HepG2 (cell line): ENCODE data around the gene KRT2. TPM values are rescaled to one million over a fixed set of nuclear protein-coding genes. Genes with fewer than 3 reads are reported as not detected.

ENCODE experiments used
- ATAC-seq: fragments of 200-7000 bp; cut with Tn5 transposase; 3 replicates; pipeline ENCODE4 v1.9.1; 2020; ENCODE audit warnings: mild to moderate bottlenecking, moderate library complexity
- BruUV-seq: library from RNA; stranded (reverse); fragments of 400-500 nt; replicated peaks from 2 replicates; lab custom pipeline; 2021; lab: Mats Ljungman, UMichigan
- CTCF ChIA-PET: fragments of 300-600 bp; formaldehyde crosslinking; extraction: SDS; loops from one replicate; lab custom pipeline; 2021; ENCODE audit warnings: low total read pairs, inconsistent platforms, low intra/inter-chr PET ratio; lab: Yijun Ruan, JAX
- POLR2A ChIA-PET: fragments of 350-600 bp; sonication (Branson Sonifier 250); formaldehyde crosslinking; loops from one replicate; lab custom pipeline; 2020; ENCODE audit warnings: antibody characterized with exemption, inconsistent platforms; lab: Yijun Ruan, JAX
- DNase-seq: peaks from one replicate; pipeline ENCODE4 v3.0.0-alpha.2; 2015; ENCODE audit warnings: low spot score
- FAIRE-seq: peaks from 3 replicates; lab custom pipeline; 2011; peaks lifted over from hg19 to GRCh38; lab: Jason Lieb, UNC
- H2AFZ ChIP-seq: one replicate; pipeline ENCODE4 v1.6.1; 2011; ENCODE audit warnings: low read length, inconsistent platforms
- H3K27ac ChIP-seq: fragments of 300-600 bp; 3 replicates; pipeline ENCODE4 v1.8.0; 2011; ENCODE audit warnings: mixed run types, mild to moderate bottlenecking, mixed read lengths, low read length, inconsistent platforms; ENCODE audit not compliant: insufficient read depth; ENCODE audit errors: extremely low read length
- H3K27me3 ChIP-seq, 2 experiments: fragments of 200-600 bp in 1 of 2; 2 replicates in 1 of 2; 3 replicates in 1 of 2; pipeline versions ENCODE4 v1.6.0 to v1.8.0; 2011; ENCODE audit warnings: low read length in 2 of 2, mild to moderate bottlenecking in 2 of 2, moderate library complexity in 2 of 2, inconsistent platforms in 1 of 2; ENCODE audit not compliant: insufficient read depth in 2 of 2, control insufficient read depth in 1 of 2
- H3K36me3 ChIP-seq, 2 experiments: fragments of 200-600 bp in 1 of 2; replicated peaks in 1 of 2; 2 replicates in 1 of 2; 3 replicates in 1 of 2; pipeline versions ENCODE4 v1.5.1 to v1.8.0; 2011; ENCODE audit warnings: low read length in 2 of 2, inconsistent platforms in 1 of 2; ENCODE audit not compliant: insufficient read depth in 2 of 2, control insufficient read depth in 1 of 2
- H3K4me1 ChIP-seq: 2 replicates; pipeline ENCODE4 v1.5.1; 2012; ENCODE audit warnings: low read length, inconsistent platforms; ENCODE audit not compliant: insufficient read depth
- H3K4me2 ChIP-seq: 2 replicates; pipeline ENCODE4 v1.6.0; 2011; ENCODE audit warnings: low read depth, low read length, inconsistent platforms
- H3K4me3 ChIP-seq, 3 experiments: fragments of 200-600 bp in 1 of 3; sonication (generic), shearing (Covaris generic) in 1 of 3; replicated peaks in 1 of 3; 2 replicates each; pipeline ENCODE4 v1.5.1; 2011 to 2016; ENCODE audit warnings: low read length in 3 of 3, inconsistent platforms in 2 of 3, low read depth in 2 of 3, mild to moderate bottlenecking in 2 of 3, control low read depth in 1 of 3, mixed read lengths in 1 of 3; ENCODE audit not compliant: insufficient read depth in 1 of 3
- H3K79me2 ChIP-seq: one replicate; pipeline ENCODE4 v1.6.1; 2011; ENCODE audit warnings: low read length, inconsistent platforms; ENCODE audit not compliant: insufficient read depth
- H3K9ac ChIP-seq: 2 replicates; pipeline ENCODE4 v1.6.0; 2011; ENCODE audit warnings: mild to moderate bottlenecking, low read depth, low read length, inconsistent platforms; ENCODE audit not compliant: insufficient read depth
- H3K9me3 ChIP-seq: 2 replicates; pipeline ENCODE4 v1.5.1; 2012; ENCODE audit warnings: mild to moderate bottlenecking, low read length
- H4K20me1 ChIP-seq: 2 replicates; pipeline ENCODE4 v1.6.0; 2011; ENCODE audit warnings: inconsistent platforms, mild to moderate bottlenecking, low read length, moderate library complexity; ENCODE audit not compliant: insufficient read depth
- ADNP ChIP-seq: sonication (generic); formaldehyde crosslinking; IDR thresholded peaks from 2 replicates; pipeline ENCODE4 v1.4.0; 2020; ENCODE audit warnings: missing genetic modification reagents
- ATAD3A ChIP-seq: sonication (generic); formaldehyde crosslinking; IDR thresholded peaks from 2 replicates; pipeline ENCODE4 v1.4.0; 2020; ENCODE audit warnings: missing genetic modification reagents
- FOXJ3 ChIP-seq: sonication (generic); formaldehyde crosslinking; IDR thresholded peaks from 2 replicates; pipeline ENCODE4 v1.4.0; 2020; ENCODE audit warnings: missing genetic modification reagents, mild to moderate bottlenecking, borderline replicate concordance
- KMT2B ChIP-seq: IDR thresholded peaks from 2 replicates; pipeline ENCODE4 v1.6.1; 2016; ENCODE audit warnings: missing genetic modification reagents, missing compliant biosample characterization
- NFE2 ChIP-seq: sonication (generic); formaldehyde crosslinking; IDR thresholded peaks from 2 replicates; pipeline ENCODE4 v1.4.0; 2020; ENCODE audit warnings: missing genetic modification reagents
- SALL2 ChIP-seq: sonication (generic); formaldehyde crosslinking; IDR thresholded peaks from 2 replicates; pipeline ENCODE4 v1.8.1; 2023; ENCODE audit warnings: mild to moderate bottlenecking, missing genetic modification reagents, inconsistent platforms
- ZNF335 ChIP-seq: sonication (generic); formaldehyde crosslinking; IDR thresholded peaks from 2 replicates; pipeline ENCODE4 v1.4.0; 2020; ENCODE audit warnings: missing genetic modification reagents
- ZNF546 ChIP-seq: sonication (generic); formaldehyde crosslinking; conservative IDR thresholded peaks from 2 replicates; pipeline ENCODE4 v1.8.1; 2023; ENCODE audit warnings: mild to moderate bottlenecking, missing genetic modification reagents
- ZNF577 ChIP-seq: sonication (generic); formaldehyde crosslinking; IDR thresholded peaks from 2 replicates; pipeline ENCODE4 v1.4.0; 2020; ENCODE audit warnings: mild to moderate bottlenecking, low read depth, missing genetic modification reagents, borderline replicate concordance
- ZNF749 ChIP-seq: sonication (generic); formaldehyde crosslinking; IDR thresholded peaks from 2 replicates; pipeline ENCODE4 v1.8.0; 2022; ENCODE audit warnings: mild to moderate bottlenecking, missing genetic modification reagents, moderate library complexity, borderline replicate concordance
- ZSCAN9 ChIP-seq: IDR thresholded peaks from 2 replicates; pipeline ENCODE4 v1.6.1; 2016; ENCODE audit warnings: borderline replicate concordance
- WGBS: methylation state at CpG from one replicate; pipeline ENCODE4 v1.1.6; 2017; ENCODE audit warnings: low lambda C conversion rate; 5-methylcytosine and 5-hydroxymethylcytosine counted together
- in situ Hi-C: cut with HindIII; loops from 2 replicates; pipeline ENCODE4 v1.10.0; 2017; ENCODE audit warnings: low pct_unique_long_range_greater_than_20kb; ENCODE audit not compliant: extremely low pct_ligation_motif_present
- intact Hi-C: fragments of 100-400 bp; cut with micrococcal nuclease; formaldehyde crosslinking; loops from one replicate; pipeline ENCODE4 v1.10.0; 2022; ENCODE audit not compliant: unreplicated experiment
- polyA plus RNA-seq, 8 experiments: library from polyadenylated mRNA; depleted of rRNA in 3 of 8; stranded (reverse) in 7 of 8; unstranded in 1 of 8; fragments of >200 nt; fragmentation: Illumina TruSeq in 4 of 8; extraction: Trizol in 4 of 8; gene quantifications; 2 replicates each; pipeline versions ENCODE4 v1.2.1 to v1.2.3, GENCODE V29; 2011 to 2016; ENCODE audit warnings: low read depth in 4 of 8, missing spikeins in 1 of 8, mixed read lengths in 1 of 8; ENCODE audit not compliant: insufficient read depth in 1 of 8
- total RNA-seq, 5 experiments: library from RNA; depleted of rRNA; stranded (reverse); fragments of >200 nt; fragmentation: Illumina TruSeq; extraction: Trizol; gene quantifications; 2 replicates each; pipeline ENCODE4 v1.2.3, GENCODE V29; 2016; ENCODE audit warnings: low read depth in 1 of 5
- TF ChIP-seq, protein P1 (sequence below): sonication (generic); formaldehyde crosslinking; IDR thresholded peaks from 2 replicates; pipeline ENCODE4 v1.9.0; 2021; ENCODE audit warnings: missing genetic modification reagents, borderline replicate concordance
- TF ChIP-seq, protein P2 (sequence below): sonication (generic); formaldehyde crosslinking; IDR thresholded peaks from 2 replicates; pipeline ENCODE4 v1.4.0; 2020; ENCODE audit warnings: missing genetic modification reagents

KRT2 gene
- total and polyA plus RNA-seq, 2 of the 13 experiments (the other 11 are each of a cell fraction or from before 2014, with no cell fraction given), result not detected

DNA sequence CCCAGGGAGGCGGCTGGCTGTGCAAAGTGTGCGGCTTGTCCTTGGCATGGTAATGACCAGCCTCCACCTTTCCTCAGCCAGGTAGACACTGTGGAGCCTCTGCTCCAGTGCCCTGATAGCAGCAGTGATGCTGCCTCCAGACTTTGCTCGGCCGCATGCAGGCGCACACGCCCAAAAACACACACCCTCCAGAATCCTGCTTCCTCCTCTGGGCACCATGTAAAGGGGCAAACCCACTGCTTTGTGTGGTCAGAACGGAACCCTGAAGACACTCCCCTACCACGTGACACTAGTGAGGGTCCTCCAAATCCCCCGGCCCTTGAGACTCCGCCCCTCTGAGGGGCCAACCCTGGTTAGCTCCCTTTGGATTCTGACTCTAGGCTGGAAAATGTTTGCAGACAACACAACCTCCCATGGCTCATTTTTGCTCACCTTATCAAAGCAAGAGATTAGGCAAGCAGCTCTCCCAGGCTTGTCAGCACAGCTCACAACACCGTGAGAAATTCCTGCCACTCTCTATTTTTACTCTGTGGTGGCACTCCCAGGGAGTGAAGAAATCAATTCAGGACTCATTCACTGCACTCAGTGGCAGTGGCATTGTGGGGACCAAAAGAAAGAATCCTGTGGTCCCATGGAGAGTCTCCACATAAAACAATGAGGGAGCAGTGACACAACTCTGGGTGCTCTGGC is 46.8 kb upstream of the KRT2 start (continued):
- TF ChIP-seq SALL2 (no peak), ADNP (CRISPR knock-in tag) (no peak), ZNF546 (CRISPR knock-in tag) (no peak)
- TF ChIP-seq, protein P1, sequence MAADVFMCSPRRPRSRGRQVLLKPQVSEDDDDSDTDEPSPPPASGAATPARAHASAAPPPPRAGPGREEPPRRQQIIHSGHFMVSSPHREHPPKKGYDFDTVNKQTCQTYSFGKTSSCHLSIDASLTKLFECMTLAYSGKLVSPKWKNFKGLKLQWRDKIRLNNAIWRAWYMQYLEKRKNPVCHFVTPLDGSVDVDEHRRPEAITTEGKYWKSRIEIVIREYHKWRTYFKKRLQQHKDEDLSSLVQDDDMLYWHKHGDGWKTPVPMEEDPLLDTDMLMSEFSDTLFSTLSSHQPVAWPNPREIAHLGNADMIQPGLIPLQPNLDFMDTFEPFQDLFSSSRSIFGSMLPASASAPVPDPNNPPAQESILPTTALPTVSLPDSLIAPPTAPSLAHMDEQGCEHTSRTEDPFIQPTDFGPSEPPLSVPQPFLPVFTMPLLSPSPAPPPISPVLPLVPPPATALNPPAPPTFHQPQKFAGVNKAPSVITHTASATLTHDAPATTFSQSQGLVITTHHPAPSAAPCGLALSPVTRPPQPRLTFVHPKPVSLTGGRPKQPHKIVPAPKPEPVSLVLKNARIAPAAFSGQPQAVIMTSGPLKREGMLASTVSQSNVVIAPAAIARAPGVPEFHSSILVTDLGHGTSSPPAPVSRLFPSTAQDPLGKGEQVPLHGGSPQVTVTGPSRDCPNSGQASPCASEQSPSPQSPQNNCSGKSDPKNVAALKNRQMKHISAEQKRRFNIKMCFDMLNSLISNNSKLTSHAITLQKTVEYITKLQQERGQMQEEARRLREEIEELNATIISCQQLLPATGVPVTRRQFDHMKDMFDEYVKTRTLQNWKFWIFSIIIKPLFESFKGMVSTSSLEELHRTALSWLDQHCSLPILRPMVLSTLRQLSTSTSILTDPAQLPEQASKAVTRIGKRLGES (CRISPR knock-in tag), result no peak

DNA sequence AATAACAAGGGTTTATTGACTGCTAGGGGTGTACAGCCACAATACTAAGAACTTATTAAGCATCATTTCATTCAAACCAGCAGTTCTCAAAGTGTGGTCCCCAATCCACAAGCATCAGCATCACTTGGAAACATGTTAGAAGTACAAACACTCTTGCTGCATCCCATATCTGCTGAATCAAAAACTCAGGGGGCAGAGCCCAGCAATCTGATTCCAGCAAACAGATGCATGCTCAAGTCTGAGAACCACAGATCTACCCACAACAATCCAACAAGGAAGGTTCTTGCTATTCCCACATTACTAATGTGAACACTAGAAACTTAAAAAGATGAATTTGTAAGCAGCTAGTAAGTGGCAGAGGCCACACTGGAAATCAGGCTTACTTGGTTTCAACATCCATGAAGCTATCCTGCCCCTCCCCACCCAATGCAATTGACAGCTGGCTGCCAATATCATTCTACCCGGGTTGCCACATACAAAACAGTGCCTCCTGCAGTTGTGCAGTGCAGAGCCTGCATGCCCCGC is 45.1 kb upstream of the KRT2 start:
- TF ChIP-seq FOXJ3 (CRISPR knock-in tag) (no peak), ZNF335 (CRISPR knock-in tag) (no peak), NFE2 (CRISPR knock-in tag) (no peak), ZNF749 (no peak), ATAD3A (CRISPR knock-in tag) (no peak), ZNF577 (CRISPR knock-in tag) (no peak), KMT2B (no peak), ZSCAN9 (CRISPR knock-in tag) (no peak)
- TF ChIP-seq, protein P2, sequence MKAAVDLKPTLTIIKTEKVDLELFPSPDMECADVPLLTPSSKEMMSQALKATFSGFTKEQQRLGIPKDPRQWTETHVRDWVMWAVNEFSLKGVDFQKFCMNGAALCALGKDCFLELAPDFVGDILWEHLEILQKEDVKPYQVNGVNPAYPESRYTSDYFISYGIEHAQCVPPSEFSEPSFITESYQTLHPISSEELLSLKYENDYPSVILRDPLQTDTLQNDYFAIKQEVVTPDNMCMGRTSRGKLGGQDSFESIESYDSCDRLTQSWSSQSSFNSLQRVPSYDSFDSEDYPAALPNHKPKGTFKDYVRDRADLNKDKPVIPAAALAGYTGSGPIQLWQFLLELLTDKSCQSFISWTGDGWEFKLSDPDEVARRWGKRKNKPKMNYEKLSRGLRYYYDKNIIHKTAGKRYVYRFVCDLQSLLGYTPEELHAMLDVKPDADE (CRISPR knock-in tag), result no peak
- H3K9ac ChIP-seq, result no peak overlapping the region
- H3K9me3 ChIP-seq, result no peaks in the 10 kb centered on the region
- WGBS, result no CpG with 5 or more reads among the region's 2 CpGs
- peaks cover 5 to 36% of the 10 kb centered on the region in 2 experiments for H3K27me3 ChIP-seq
- H3K4me2 ChIP-seq, result no peak overlapping the region
- ChIA-PET POLR2A (no interaction called here), CTCF (no interaction called here)
- no peak for ATAC-seq
- no peaks in the 10 kb centered on the region for H4K20me1 ChIP-seq
- in situ Hi-C loops, result loop anchor here (25.0 kb wide), 1 partner anchor 290 kb away; no protein-coding TSS in a partner anchor
- no peaks in the 10 kb centered on the region for H3K4me1 ChIP-seq
- FAIRE-seq, result no peak
- intact Hi-C loops, result no loop called here
- H3K4me3 ChIP-seq, result no peak overlapping the region
- H3K27ac ChIP-seq, result no peak overlapping the region
- no peaks in the 10 kb centered on the region for H3K79me2 ChIP-seq
- no peaks in the 10 kb centered on the region for H3K36me3 ChIP-seq
- no peak overlapping the region for H2AFZ ChIP-seq
- no TSS peak for BruUV-seq
- DNase-seq, result no peak
